A549 (cell line): Measurements from ENCODE around the gene TGM4. TPM values are rescaled to one million over a fixed set of nuclear protein-coding genes. Genes with fewer than 3 reads are reported as not detected.

ENCODE experiments used
- ATAC-seq, 2 experiments: fragments of 200-7000 bp in 1 of 2; fragments of >200 bp in 1 of 2; cut with Nextera tagmentation in 1 of 2; cut with Tn5 transposase in 1 of 2; 3 replicates each; pipeline versions ENCODE4 v1.8.0 to v1.9.1; 2018 to 2020; ENCODE audit warnings: mild to moderate bottlenecking in 1 of 2, moderate library complexity in 1 of 2
- CTCF ChIA-PET: fragments of 300-600 bp; sonication (Branson Sonifier 250); formaldehyde crosslinking; extraction: SDS; loops from one replicate; lab custom pipeline; 2021; ENCODE audit warnings: antibody characterized with exemption, inconsistent platforms; lab: Yijun Ruan, JAX
- POLR2A ChIA-PET: fragments of 350-600 bp; formaldehyde crosslinking; extraction: SDS; loops from one replicate; lab custom pipeline; 2021; ENCODE audit warnings: antibody characterized with exemption, inconsistent platforms; lab: Yijun Ruan, JAX
- DNase-seq, 2 experiments: peaks; one replicate each; pipeline versions ENCODE4 v3.0.0 to v3.0.0-alpha.2; 2011 to 2016; ENCODE audit warnings: low read depth in 1 of 2, low spot score in 1 of 2
- FAIRE-seq: peaks from 2 replicates; lab custom pipeline; 2011; peaks lifted over from hg19 to GRCh38; lab: Jason Lieb, UNC
- H3K27ac ChIP-seq, 2 experiments: fragments of >200 bp; sonication (Bioruptor Twin); formaldehyde crosslinking; 3 replicates each; pipeline ENCODE4 v1.5.1; 2016 to 2017
- H3K4me1 ChIP-seq: fragments of >200 bp; sonication (Bioruptor Twin); formaldehyde crosslinking; 3 replicates; pipeline ENCODE4 v1.6.1; 2016
- H3K4me2 ChIP-seq: fragments of >200 bp; sonication (Bioruptor Twin); formaldehyde crosslinking; 3 replicates; pipeline ENCODE4 v1.6.1; 2016
- H3K4me3 ChIP-seq: fragments of >200 bp; sonication (Bioruptor Twin); formaldehyde crosslinking; 3 replicates; pipeline ENCODE4 v1.5.1; 2016
- H3K9me3 ChIP-seq: fragments of >200 bp; sonication (Bioruptor Twin); formaldehyde crosslinking; 3 replicates; pipeline ENCODE4 v1.6.1; 2016
- ATOH8 ChIP-seq: fragments of 250-450 bp; sonication (Bioruptor Pico); IDR thresholded peaks from 2 replicates; pipeline ENCODE4 v1.5.0; 2020; ENCODE audit warnings: low read depth, mild to moderate bottlenecking, moderate library complexity
- CHD4 ChIP-seq: fragments of 200-600 bp; sonication (generic); IDR thresholded peaks from 2 replicates; pipeline ENCODE4 v1.6.1; 2016; ENCODE audit warnings: antibody characterized with exemption, mild to moderate bottlenecking, borderline replicate concordance
- CTCF ChIP-seq: fragments of >200 bp; sonication (Bioruptor Twin); formaldehyde crosslinking; IDR thresholded peaks from 3 replicates; pipeline ENCODE4 v1.5.1; 2016
- E2F6 ChIP-seq: IDR thresholded peaks from 2 replicates; pipeline ENCODE4 v1.6.1; 2012; ENCODE audit warnings: low read depth, borderline replicate concordance
- FOSB ChIP-seq: fragments of 250-450 bp; sonication (Bioruptor Pico); IDR thresholded peaks from 2 replicates; pipeline ENCODE4 v1.5.0; 2020; ENCODE audit warnings: mild to moderate bottlenecking, moderate library complexity
- FOSL2 ChIP-seq, 2 experiments: fragments of 450-650 bp in 1 of 2; fragments of >200 bp in 1 of 2; sonication (Bioruptor Twin) in 1 of 2; formaldehyde crosslinking; IDR thresholded peaks; 2 replicates each; pipeline versions ENCODE4 v1.5.0 to v1.6.1; 2016 to 2020; ENCODE audit warnings: mild to moderate bottlenecking in 1 of 2, moderate library complexity in 1 of 2
- FOXS1 ChIP-seq: fragments of 250-450 bp; sonication (Bioruptor Pico); IDR thresholded peaks from 2 replicates; pipeline ENCODE4 v1.5.0; 2020; ENCODE audit warnings: mild to moderate bottlenecking, moderate library complexity
- HEYL ChIP-seq: fragments of 250-450 bp; sonication (Bioruptor Pico); IDR thresholded peaks from 2 replicates; pipeline ENCODE4 v1.8.0; 2021; ENCODE audit warnings: mild to moderate bottlenecking, moderate library complexity
- KDM1A ChIP-seq: fragments of 200-600 bp; sonication (generic); IDR thresholded peaks from 2 replicates; pipeline ENCODE4 v1.6.1; 2016; ENCODE audit warnings: low read depth, mild to moderate bottlenecking
- KDM5A ChIP-seq: fragments of 200-600 bp; sonication (generic); IDR thresholded peaks from 2 replicates; pipeline ENCODE4 v1.6.1; 2016; ENCODE audit warnings: antibody characterized with exemption, mild to moderate bottlenecking
- MAFK ChIP-seq: fragments of 450-650 bp; IDR thresholded peaks from 2 replicates; pipeline ENCODE4 v1.6.1; 2014; ENCODE audit not compliant: partially characterized antibody
- MAZ ChIP-seq: fragments of 150-350 bp; IDR thresholded peaks from 2 replicates; pipeline ENCODE4 v1.6.1; 2014; ENCODE audit warnings: antibody characterized with exemption, low read depth, low read length, borderline replicate concordance
- MYC ChIP-seq: IDR thresholded peaks from 2 replicates; pipeline ENCODE4 v1.6.1; 2012; ENCODE audit warnings: mild to moderate bottlenecking, inconsistent platforms, low read length, improper control_type of control experiment, borderline replicate concordance
- NFE2L2 ChIP-seq: fragments of 150-350 bp; conservative IDR thresholded peaks from 2 replicates; pipeline ENCODE4 v1.6.1; 2014; ENCODE audit warnings: low read length
- NPAS2 ChIP-seq: fragments of 250-450 bp; sonication (Bioruptor Pico); IDR thresholded peaks from 2 replicates; pipeline ENCODE4 v1.8.0; 2022; ENCODE audit warnings: mild to moderate bottlenecking, moderate library complexity, borderline replicate concordance
- RAD21 ChIP-seq, 2 experiments: fragments of >200 bp in 1 of 2; sonication (Bioruptor Twin) in 1 of 2; formaldehyde crosslinking in 1 of 2; IDR thresholded peaks in 1 of 2; conservative IDR thresholded peaks in 1 of 2; 2 replicates in 1 of 2; 3 replicates in 1 of 2; pipeline ENCODE4 v1.6.1; 2012 to 2018; ENCODE audit warnings: inconsistent platforms in 1 of 2
- SMC3 ChIP-seq: fragments of >200 bp; sonication (Bioruptor Twin); formaldehyde crosslinking; IDR thresholded peaks from 3 replicates; pipeline ENCODE4 v1.6.1; 2018; ENCODE audit warnings: inconsistent platforms
- TP53 ChIP-seq: fragments of 250-450 bp; sonication (Bioruptor Pico); IDR thresholded peaks from 2 replicates; pipeline ENCODE4 v1.5.0; 2021; ENCODE audit warnings: mild to moderate bottlenecking, moderate library complexity
- WGBS: methylation state at CpG from one replicate; pipeline ENCODE4 v1.1.6; 2017; ENCODE audit errors: missing lambda C conversion rate; 5-methylcytosine and 5-hydroxymethylcytosine counted together
- polyA plus RNA-seq, 4 experiments: library from polyadenylated mRNA; depleted of rRNA in 3 of 4; stranded (reverse); fragments of >200 nt; fragmentation: RNase III in 1 of 4; extraction: RNeasy Plus Mini Kit Qiagen cat#74134 plus additional on column Dnase treatment in 1 of 4; gene quantifications; 2 replicates in 3 of 4; 3 replicates in 1 of 4; pipeline ENCODE4 v1.2.3, GENCODE V29; 2011 to 2017
- TF ChIP-seq, protein P1 (sequence below): IDR thresholded peaks from 2 replicates; pipeline ENCODE4 v1.6.1; 2012
- TF ChIP-seq, protein P2 (sequence below): fragments of 250-450 bp; sonication (Bioruptor Pico); IDR thresholded peaks from 2 replicates; pipeline ENCODE4 v1.5.0; 2021; ENCODE audit warnings: mild to moderate bottlenecking, moderate library complexity, borderline replicate concordance

TGM4 gene
- polyA plus RNA-seq, 2 of the 4 experiments (the other 2 are of a cell fraction): 0.01 TPM; not detected in 1

DNA sequence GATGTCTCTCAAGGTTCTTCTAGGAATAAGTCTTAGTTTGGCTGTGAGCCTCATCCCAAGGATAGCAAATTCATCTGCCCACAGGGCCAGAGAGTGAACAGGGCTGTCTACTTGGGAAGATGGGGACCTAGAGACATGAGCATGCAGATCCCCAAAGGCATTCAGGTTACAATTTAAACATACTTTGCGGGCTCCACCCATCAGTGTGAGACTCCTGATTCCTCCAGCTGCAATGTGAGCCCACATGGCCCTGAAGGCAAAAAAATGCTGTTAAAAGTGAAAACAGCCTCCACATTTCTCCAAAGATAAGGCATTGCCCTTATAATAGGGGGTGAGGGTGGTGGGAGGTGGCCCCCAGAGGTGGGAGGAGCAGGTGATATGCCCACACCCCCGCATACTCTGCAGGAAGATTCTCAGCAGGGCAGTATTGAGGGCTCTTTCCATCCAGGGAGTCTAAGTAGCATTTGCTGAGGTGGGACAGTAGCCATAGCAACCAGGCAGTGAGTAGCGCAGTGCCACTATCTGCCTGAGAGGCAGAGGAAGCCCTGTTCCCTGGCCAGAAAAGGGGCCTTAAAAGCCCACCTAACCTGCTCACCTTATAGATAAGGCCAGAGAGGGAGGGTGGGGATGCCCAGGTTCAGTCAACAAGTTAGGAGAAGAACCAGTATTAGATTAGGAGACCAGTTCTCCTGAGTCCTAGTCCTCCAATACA, 31.2 kb downstream of the TGM4 start:
- TF ChIP-seq MAZ: no peak
- TF ChIP-seq ATOH8 (CRISPR knock-in tag): no peak
- TF ChIP-seq FOSB (CRISPR knock-in tag): no peak
- TF ChIP-seq MYC: no peak
- TF ChIP-seq, protein P1, sequence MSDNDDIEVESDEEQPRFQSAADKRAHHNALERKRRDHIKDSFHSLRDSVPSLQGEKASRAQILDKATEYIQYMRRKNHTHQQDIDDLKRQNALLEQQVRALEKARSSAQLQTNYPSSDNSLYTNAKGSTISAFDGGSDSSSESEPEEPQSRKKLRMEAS: no peak
- TF ChIP-seq RAD21 (conservative IDR thresholded peaks at IDR 0.05 in 1 of 2, IDR thresholded peaks at IDR 0.05 in 1 of 2): no peak
- no peak for TF ChIP-seq KDM1A
- no peak for TF ChIP-seq CTCF
- TF ChIP-seq, protein P2, sequence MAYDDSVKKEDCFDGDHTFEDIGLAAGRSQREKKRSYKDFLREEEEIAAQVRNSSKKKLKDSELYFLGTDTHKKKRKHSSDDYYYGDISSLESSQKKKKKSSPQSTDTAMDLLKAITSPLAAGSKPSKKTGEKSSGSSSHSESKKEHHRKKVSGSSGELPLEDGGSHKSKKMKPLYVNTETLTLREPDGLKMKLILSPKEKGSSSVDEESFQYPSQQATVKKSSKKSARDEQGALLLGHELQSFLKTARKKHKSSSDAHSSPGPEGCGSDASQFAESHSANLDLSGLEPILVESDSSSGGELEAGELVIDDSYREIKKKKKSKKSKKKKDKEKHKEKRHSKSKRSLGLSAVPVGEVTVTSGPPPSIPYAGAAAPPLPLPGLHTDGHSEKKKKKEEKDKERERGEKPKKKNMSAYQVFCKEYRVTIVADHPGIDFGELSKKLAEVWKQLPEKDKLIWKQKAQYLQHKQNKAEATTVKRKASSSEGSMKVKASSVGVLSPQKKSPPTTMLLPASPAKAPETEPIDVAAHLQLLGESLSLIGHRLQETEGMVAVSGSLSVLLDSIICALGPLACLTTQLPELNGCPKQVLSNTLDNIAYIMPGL (CRISPR knock-in tag): no peak
- TF ChIP-seq E2F6: no peak
- TF ChIP-seq MAFK: no peak
- no peak for TF ChIP-seq NPAS2 (CRISPR knock-in tag)
- no peak for TF ChIP-seq FOSL2 (IDR thresholded peaks at IDR 0.05)
- no peak for TF ChIP-seq FOSL2 (CRISPR knock-in tag; IDR thresholded peaks at IDR 0.05)
- no peak overlapping the region for H3K4me3 ChIP-seq
- POLR2A ChIA-PET: no interaction called here
- ATAC-seq (no peak; a peak in 1 of 6 replicates), DNase-seq (no peak), FAIRE-seq (no peak)
- peaks cover 7% of the 10 kb centered on the region; the same call in 1 of the 3 replicates for H3K9me3 ChIP-seq
- CTCF ChIA-PET: interaction anchor here (1.7 kb wide), 1 partner anchor 9 kb away, joined by 6 read pairs; no protein-coding TSS in a partner anchor
- no peak overlapping the region for H3K27ac ChIP-seq
- no peaks in the 10 kb centered on the region for H3K4me1 ChIP-seq
- 55% methylated on average over 3 of the region's 3 CpGs for WGBS
- no peak overlapping the region for H3K4me2 ChIP-seq

DNA sequence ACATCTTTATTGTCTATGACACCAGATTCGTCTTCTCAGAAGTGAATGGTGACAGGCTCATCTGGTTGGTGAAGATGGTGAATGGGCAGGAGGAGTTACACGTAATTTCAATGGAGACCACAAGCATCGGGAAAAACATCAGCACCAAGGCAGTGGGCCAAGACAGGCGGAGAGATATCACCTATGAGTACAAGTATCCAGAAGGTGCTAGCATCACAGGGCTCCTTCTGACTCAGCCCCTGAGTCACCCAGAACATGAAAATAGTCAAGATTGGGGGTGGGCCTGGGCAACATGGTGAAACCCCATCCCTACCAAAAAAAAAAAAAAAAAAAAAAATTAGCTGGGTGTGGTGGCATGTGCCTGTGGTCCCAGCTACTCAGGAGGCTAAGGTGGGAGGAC, 32.6 kb downstream of the TGM4 start:
- FAIRE-seq (no peak), DNase-seq (no peak), ATAC-seq (no peak)
- Histone ChIP-seq H3K4me1 (no peaks in the 10 kb centered on the region), H3K27ac (no peak overlapping the region), H3K4me2 (no peak overlapping the region), H3K4me3 (no peak overlapping the region), H3K9me3 (peaks cover 16% of the 10 kb centered on the region; the same call in 2 of the 3 replicates)
- TF ChIP-seq KDM5A (no peak), HEYL (CRISPR knock-in tag) (no peak), CHD4 (no peak), NFE2L2 (no peak), FOXS1 (CRISPR knock-in tag) (no peak), KDM1A (no peak), TP53 (CRISPR knock-in tag) (no peak), FOSB (CRISPR knock-in tag) (no peak), E2F6 (no peak), CTCF (no peak), SMC3 (no peak)
- ChIA-PET POLR2A (no interaction called here), CTCF (interaction anchor here (0.6 to 1.6 kb wide), 3 partner anchors 40 to 128 kb away, joined by 3 to 5 read pairs (median 3); no protein-coding TSS in a partner anchor)
- WGBS: 52% methylated on average over 3 of the region's 4 CpGs
